NCI-H1417 (cell line): ENCODE data around the gene PAX8.
A peak's percentile ranks its signal among the peaks of the same experiment; 100 is the strongest.

ENCODE experiments used
- DNase-seq, 3 experiments: peaks; one replicate each; lab custom pipeline; 2025; lab: John Stamatoyannopoulos, UW

Gene PAX8

DNA sequence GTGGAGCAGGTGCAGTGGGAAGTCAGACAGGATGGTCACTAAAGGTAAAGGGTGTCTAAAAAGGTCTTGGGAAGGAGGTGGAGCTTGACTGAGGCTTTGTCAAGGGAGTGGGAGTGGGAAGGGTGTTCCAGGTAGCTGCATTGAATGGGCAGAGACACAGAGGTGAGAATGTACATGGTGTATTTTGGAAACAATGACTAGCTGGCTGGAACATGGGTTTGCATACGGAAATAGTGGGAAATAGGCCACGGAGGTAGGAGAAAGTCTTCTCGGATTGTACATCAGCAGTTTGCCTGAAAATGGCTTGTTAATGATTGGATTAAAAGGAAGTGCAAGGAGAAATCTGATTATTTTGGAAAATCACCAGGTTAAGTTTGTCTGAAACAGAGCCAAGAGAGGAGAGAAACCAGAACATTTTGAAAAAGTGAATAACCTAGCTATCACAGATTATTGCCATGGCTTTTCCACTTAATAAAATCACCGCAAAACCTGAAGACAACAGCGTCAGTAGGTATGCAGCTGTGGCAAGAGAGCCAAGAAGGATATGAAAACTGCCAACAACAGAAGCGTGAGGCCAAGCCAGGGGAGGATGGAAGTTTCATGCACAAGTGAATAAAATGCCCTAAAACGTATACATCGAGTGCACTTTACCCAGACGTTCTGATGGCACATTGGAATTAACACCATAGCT, 13.9 kb downstream of the PAX8 start:
- no peak for DNase-seq

DNA sequence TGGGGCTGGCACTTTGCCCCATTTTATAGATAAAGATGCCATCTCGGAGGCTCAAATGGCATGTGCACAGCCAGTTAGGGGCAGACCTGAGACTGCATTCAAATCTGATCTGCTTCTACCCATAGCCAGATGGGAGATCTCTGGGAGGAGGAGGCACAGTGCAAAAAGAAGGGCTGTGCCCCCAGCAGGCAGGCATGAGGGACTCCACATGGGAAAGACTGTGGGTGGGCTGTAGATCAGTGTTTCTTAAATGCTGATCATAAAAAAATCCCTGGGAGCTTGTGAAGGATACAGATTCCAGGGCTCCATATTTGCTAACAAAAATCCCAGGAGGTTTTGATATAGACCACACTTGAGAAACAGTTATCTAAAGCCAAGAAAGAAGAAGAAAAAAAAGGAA, 15.2 kb downstream of the PAX8 start:
- DNase-seq = no peak

DNA sequence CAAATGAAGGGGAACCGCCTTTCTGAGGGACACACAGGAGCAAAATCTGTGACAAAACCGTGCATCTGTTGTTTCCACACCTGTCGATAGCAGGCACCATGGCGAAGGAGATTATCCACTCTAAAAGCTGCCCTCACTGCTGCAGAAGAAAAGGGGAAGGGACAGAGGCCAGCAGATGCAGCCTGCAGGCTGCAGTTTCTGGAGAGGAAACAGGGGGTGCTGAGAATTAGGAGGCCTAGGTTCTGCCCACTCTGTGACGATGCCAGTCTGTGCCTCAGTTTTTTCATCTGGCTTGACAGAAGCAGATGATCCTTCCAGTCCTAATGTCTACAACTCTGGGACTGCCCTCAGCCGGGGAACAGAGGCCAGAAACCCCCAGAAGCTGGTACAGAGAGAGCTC, 17.7 kb downstream of the PAX8 start:
- peak in 1 of 3 experiments; percentile 4 for DNase-seq

DNA sequence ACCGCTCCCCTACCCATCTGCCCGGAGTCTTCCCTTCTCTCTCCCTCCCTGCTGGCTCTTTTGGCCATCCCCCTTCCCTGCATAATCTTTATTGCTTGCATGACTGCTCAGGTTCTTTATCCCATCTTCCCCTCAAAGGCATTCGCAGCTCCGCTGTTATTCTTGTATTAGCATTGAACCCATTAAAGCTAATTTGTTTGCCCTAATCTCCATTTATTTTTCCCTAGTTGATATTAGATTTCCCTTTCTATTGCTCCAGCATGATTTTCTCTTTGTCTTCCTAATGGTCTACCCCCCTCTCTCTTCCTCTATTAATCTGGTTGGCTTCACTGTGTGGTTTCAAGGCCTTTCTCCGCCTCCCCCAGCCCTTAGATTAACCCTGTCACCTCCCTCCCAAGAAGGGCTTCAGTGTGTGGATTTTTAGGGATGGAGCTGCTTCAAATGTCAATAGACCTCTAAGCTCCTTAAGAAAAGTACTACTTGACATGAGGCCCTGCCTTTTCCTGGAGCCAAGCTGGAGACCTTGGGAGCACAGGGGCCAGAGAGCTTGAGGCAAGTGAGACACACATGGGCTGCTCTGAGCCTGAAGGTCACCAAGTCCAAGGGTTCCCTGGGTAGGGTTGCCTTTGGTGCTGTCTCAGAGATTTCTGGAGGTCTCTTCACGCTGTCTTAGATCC, 20.1 kb downstream of the PAX8 start:
- no peak for DNase-seq

DNA sequence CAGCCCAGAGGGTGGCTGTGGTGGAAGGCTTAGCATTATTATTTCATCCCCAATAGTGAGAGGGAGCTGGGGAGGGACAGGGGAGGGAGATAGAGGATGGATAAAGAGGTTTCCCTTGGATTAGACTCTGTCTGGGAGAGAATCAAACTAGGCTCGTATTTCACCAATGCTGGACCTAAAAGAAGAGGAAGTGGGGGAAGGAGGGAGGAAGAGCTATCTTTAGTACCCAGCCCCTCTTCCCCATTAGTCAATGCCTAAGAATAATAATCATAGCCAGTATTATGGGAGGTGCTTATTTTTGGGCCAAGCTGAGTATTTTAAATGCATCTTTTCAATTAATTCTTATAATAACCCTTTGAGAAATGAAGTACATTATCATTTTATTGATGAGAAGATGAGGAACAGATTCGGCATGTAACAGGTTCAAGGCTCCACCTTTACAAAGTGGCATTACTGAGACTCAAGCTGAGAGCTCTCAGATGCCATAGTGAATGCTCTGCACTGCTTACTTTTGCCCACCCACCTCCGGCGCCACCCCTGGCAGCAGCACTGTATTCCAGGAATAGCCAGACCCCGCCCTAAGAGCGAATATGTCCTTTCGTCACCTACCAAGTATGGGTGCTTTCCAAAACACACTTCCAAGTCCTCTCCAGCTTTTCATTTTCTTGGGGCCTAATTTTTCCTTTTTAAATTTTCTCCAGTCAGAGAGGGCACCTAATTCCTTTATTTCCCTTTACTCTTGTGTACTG, 21.0 kb downstream of the PAX8 start:
- DNase-seq = no peak

DNA sequence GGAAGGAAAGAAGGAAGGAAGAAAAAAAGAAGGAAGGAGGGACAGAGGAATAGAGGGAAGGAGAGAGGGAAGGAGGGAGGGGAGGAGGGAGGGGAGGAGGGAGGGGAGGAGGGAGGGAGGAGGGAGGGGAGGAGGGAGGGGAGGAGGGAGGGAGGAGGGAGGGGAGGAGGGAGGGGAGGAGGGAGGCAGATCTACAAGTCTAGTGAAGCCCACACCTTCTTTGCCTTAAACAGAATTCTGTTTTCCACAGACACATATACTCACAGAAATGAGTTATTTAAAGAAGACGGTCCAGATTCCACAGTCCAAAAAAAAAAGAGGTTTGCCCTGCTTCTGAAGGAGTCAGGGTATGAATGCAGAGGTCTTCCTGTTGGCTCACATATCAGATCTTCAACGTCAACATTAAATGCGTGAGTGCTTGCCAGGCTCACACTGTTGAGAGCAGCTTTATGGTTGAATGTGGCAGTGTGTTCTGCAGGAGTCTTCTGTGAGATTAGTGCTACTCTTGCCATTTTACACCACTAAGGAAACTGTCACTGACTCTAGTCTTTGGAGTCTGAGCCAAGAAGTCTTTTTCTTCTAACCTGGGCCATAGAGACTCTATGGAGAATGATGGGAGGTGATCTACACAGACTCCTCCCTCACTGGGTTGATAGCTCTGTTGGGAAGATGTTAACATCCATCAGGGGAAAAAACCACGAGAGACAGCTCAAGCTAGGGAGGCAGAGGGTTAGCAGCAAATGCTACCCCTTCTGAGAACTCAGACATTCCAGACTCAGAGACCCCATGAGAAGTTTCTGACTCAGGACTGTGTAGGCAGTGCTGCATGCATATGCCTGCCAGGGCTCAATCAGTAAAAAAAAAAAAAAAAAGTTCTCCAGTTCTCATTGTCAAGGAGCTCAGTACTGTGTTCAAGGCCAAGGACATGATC, 23.3 kb downstream of the PAX8 start:
- DNase-seq = no peak

DNA sequence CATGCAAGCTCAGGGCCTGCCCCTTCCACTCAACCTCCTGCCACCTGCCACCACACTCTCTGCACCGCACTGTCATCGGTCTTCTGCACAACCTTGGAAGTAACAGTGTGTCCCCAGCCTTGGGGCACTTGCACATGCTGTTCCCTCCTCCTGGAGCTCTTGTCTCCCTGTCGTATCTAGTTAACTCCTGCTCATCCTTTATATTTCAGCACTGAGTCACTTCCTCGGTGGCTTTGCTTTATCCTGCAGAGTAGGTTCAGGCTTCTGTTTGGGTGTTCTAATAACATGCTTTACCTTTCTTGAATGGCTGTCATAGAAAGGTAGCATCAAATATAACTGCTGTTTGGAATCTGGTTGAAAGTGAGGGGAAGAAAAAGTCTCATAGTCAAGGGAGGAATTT, 25.3 kb downstream of the PAX8 start:
- no peak for DNase-seq

DNA sequence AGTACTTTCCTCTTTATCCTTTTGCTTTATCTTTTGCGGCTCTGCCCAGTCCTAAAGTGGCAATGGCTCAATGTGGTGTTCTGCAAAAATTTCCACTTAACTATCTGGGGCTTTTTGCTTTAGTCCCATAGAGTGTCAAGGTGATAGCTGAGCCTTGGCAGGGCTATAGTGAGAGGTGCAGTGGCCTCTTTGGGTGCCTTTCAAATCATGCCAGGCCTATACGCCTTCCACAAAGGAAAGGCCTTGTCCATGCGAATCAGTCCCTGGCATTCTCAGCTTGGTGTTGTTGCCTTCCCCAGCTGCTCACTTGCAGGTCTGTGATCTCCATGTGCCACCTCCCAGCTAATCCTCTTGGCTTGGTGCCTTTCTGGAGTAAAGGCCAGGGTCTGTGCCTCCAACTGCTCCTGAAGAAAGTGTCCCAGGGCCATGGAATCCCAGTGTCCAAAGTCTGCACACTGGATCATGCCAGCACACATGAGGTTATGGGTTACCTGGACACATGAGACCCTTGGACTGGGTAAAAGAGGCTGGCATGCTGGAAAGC, 26.6 kb downstream of the PAX8 start:
- no peak for DNase-seq

DNA sequence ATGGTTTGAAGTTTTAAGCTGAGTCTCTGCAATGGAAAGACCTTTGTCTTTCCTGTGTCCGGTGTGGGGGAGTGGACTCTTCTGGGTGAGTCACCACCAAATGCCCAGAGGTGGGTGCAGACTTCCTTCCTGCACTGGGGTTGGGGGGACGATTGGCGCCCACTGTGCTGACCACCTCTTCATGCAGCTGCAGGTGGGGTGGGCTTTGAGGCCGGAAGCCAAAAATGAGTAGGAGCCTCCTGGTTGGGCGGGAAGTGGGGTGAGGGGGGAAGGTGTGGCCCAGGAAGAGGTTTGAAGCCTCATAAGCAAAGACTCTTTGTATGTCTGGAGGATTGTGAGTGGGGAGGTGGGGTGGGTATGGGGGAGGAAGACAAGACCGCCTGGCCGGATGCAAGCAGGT, 27.6 kb downstream of the PAX8 start:
- DNase-seq = no peak

DNA sequence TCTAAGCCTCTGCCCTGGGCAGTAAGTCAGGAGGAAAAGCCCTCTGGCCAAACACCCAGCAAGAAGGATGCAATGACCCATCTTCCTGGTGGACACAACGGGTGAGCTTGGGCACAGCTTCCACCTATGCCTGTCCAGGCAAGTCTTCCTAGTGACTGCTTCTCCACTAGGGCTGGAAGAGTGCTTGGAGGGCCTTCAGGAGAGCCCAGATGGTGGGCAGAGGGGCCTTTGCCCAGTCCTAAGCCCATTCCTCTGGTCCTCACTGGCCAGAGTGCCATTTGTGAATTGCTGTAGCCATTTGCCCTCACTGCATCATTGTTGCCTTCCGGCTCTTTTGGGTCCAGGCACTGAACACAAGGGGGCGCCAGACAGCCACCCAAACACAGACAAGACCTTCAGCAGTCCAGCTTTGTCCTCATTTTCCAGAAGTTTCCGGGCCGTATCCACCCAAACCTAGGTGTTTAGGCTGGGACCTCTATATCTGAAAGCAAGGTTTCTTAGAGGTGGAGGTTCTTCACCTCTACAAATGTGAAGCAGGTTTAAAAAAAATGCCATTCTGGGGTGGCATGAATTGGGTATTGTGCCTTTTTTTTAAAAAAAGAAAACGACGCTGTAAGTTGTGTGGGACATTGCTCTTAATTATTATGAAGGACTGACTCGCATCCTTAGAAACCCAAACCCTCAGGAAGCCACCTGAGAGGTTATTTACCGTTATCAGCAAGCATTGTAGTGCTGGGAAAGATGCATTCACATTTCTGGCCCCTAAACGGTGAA, 29.5 kb downstream of the PAX8 start:
- DNase-seq = peak; percentile 30 to 80 (median 45)

DNA sequence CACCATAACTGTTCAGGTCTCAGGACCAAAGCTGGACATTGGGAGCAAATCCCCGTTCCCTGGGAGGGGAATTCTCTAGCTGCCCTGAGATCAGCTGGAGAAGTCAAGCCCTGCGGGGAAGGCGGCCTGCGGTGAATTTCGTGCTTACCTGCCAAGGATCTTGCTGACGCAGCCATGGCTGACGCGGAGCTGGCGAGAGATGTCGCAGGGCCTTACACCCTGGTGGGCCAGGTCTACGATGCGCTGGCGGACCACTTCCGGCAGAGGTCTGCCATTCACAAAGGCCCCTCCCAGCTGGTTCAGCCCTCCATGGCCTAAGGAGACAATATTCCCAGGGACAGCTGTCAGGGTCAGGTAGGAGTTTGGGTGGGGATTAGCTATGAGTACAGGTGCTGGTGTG, 32.1 kb downstream of the PAX8 start:
- DNase-seq = no peak

DNA sequence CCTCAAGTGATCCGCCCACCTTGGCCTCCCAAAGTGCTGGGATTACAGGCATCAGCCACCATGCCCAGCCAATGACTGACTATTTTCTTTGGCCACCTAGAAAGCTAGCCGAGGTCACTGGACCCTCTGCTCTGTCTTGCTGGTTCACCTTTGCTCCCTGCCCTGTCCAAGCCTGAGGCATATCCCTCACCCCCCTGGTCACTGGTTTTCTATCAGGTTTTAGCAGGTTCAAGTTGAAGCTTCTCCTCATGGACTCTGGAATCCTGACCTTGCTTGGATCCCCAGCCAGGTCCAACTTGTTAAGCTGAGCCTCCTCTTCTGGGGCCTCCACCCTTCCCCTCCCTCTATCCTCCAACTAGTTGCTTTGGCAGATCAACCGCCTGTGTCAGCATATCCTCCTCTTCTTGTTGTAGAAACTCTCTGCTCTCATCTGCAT, 33.4 kb downstream of the PAX8 start:
- DNase-seq = no peak

DNA sequence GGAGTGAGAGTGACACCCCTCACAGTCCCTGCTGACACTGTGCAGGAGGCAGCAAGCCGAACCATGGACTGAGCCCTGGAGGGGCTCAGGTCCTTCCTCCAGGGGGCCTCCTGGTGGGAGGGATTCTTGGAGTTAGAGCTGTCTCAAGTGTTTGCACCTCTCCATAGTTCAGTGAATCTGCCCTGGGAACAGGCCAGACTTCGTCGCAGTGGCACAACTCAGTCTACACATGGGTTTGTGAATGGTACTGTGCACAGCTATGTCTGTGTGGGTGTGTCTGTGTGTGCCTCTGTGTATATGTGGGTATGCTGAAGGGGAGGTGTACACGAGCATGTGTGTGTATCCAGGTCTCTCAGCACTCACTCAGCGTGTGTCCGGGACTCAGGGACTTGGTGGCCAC, 36.4 kb downstream of the PAX8 start:
- DNase-seq = no peak

DNA sequence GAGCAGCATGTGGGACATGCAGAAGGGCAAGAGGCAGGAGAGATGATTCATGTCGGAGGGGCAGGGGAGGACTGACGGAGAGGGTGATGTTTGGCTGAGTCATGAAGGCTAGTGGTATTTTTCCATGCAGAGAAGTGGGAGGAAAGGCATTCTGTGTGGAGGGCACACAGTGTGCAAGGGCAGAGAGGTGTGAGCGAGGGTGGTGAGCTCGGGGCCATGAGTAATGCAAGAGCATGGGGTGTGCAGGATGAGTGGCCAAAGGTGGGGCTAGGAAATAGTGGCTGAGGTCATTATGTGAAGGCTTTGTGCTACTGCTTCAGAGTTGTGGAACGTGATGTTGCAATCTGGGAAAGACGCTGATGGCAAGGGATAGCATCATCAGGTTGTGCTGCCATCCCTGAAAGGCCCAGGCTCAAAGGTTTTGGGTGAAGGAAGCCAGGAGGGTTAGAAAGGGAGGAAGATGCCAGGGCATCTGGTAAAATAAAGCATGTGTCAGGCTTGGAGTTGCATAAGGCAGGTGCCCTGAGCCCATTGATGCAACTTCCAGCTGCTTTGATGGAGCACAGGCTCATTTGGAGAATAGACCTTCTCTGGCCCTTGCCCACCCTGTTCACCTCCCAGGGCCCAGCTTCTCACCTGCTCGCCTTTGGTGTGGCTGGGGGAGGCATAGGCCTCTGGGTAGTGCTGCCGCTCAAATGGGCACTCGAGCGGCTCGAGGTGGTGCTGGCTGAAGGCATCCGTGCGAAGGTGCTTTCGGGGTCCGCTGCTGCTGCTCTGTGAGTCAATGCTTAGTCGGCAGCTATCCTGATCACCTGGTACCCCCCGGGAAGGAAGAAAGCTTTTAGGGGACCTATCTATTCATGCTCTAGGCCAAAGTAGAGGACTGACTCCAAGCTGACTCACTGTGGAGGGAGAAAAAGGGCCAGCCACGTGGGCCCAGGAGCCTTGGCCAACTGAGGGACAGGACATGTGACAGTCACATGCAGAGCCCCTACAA, 37.5 kb downstream of the PAX8 start:
- DNase-seq = peak in 1 of 3 experiments; percentile 28

DNA sequence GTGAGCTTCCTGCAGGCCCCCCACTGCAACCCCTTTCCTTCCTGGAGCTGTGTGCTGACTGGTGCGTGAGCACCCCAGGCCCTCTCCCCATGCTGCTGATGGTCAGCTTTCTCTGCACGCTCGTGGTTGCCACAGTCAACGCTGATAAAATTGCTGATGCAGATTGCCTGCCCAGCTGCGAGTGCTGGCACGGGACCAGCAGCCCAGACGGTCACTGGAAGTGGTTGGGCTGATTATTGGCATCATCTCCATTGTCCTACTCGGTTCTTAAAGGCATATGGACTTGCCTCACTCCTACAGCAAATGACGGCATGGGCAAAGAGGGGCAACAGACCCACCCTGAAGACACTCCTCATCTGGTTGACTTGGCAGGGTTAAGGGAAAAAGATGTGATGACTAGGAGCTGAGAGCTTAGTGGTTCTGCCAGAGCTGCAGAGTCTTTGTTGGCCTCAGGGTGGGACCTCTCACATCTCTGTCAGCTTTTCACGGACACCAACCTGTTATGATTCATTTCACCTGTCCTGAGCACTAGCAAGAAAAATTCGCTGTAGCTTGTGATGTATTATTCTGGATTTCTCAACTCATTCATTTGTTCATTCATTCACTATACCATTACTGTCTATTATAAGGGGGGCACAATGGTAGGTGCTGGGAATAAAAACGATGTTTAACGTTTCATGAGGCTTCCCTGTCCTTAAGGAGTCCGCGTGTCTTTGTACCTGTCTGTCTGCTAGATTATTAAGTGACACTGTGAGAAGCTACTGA, 38.4 kb downstream of the PAX8 start:
- peak; percentile 3 to 74 (median 55) for DNase-seq

DNA sequence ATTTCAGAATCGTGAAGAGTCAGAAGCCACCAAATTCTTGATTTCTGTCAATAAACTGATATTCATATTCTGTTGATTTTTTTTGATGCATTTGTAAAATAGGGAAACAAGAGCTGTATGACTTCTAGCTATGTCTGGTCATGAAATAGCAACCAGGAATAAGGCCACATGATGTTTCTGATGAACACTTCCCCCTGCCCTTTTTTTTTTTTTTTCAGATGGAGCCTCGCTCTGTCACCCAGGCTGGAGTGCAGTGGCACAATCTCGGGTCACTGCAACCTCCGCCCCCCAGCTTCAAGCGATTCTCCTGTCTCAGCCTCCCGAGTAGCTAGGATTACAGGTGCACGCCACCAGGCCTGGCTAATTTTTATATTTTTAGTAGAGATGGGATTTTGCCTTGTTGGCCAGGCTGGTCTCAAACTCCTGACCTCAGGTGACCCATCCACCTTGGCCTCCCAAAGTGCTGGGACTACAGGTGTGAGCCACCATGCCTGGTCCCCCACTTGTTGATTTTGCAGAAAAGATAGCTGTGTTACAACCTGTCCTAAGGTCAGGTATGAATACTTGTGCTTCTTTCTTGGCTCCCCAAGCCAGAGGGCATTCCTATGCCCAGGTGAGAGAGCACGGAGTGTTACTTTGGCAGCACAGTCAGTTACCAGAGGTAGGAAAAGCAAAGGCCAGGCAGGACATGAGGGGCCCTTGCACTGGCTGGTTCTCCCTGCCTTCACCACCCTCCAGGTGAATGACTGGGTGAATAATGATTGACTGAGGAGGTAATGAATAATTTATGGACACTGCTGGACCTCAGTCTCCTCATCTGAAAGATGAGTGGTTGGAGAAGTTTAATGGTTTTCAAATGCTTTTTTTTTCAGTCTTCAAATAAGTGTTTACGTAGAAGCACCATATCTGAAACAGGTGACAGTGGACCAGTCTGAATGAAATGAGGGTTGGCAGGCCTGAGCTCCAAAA, 39.6 kb downstream of the PAX8 start:
- DNase-seq = no peak

DNA sequence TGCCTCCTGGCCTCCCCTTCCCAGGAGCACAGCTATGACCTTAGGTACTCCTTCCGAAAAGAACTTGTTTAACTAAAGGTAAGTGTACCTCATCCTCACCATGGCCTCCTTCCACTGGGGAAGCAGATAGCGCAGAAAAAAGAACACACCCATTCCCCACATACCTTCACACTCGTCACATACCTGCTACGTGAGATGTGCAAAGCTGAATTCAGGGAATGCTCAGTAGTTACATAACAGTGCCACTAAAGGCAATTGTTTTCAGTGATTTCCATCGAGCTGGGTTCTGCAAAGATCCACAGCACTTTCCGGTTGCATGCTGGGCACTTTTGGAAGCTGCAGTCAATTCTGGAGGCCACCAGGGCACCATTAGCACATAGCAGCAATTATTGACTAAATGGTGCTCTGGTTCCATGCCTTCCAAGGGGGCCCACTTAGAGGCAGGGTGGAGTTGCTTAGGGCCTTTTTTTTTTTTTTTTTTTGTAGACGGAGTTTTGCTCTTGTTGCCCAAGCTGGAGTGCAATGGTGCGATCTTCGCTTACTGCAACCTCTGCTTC, 41.0 kb downstream of the PAX8 start:
- no peak for DNase-seq
